ENCODE results near the gene GTF3C5. TPM values are rescaled to one million over a fixed set of nuclear protein-coding genes. Genes with fewer than 3 reads are reported as not detected.
"Not testable (repeated sequence)": the region's sequence is repeated elsewhere in the genome, so short reads cannot be mapped to it uniquely, and the experiment has no call there.

GTF3C5 gene
- total RNA-seq, 2 donors from 2014 or later = 63.1 to 97.2 TPM

GRCh38 chr9:133071484-133072150 is 40.8 kb downstream of the GTF3C5 start:
- 96% methylated on average over 7 of the region's 33 CpGs for WGBS
- Histone ChIP-seq H3K27ac (no peak overlapping the region), H3K4me1 (replicated peaks) (no peaks in the 10 kb centered on the region), H3K4me3 (no peak overlapping the region), H3K27me3 (replicated peaks; ENCODE audit: insufficient read depth) (no peaks in the 10 kb centered on the region), H3K9me3 (no peaks in the 10 kb centered on the region), H3K36me3 (no peaks in the 10 kb centered on the region)
- DNase-seq (ENCODE audit: low spot score) = no peak
- TF ChIP-seq POLR2A (IDR thresholded peaks at IDR 0.05) = no peak
- no peak for TF ChIP-seq CTCF (IDR thresholded peaks at IDR 0.05)
- no peak for TF ChIP-seq POLR2AphosphoS5 (IDR thresholded peaks at IDR 0.05)
- intact Hi-C loops (cut with DNase I) = no loop called here

GRCh38 chr9:133072210-133072609 is 41.4 kb downstream of the GTF3C5 start:
- intact Hi-C loops (cut with DNase I); H3K27ac ChIP-seq; H3K4me1 ChIP-seq (replicated peaks); DNase-seq (ENCODE audit: low spot score); H3K36me3 ChIP-seq; H3K9me3 ChIP-seq; H3K27me3 ChIP-seq (replicated peaks; ENCODE audit: insufficient read depth); H3K4me3 ChIP-seq: not testable (repeated sequence)
- WGBS = 93% methylated on average over 5 of the region's 5 CpGs

GRCh38 chr9:133073086-133074014 is 42.6 kb downstream of the GTF3C5 start:
- no peak for DNase-seq (ENCODE audit: low spot score)
- no peaks in the 10 kb centered on the region for H3K4me1 ChIP-seq (replicated peaks)
- 85% methylated on average over 12 of the region's 12 CpGs for WGBS
- no peak overlapping the region for H3K4me3 ChIP-seq
- no peak overlapping the region for H3K27ac ChIP-seq
- intact Hi-C loops (cut with DNase I) = no loop called here
- no peaks in the 10 kb centered on the region for H3K27me3 ChIP-seq (replicated peaks; ENCODE audit: insufficient read depth)
- H3K9me3 ChIP-seq = no peaks in the 10 kb centered on the region
- H3K36me3 ChIP-seq = no peaks in the 10 kb centered on the region
- no peak for TF ChIP-seq POLR2AphosphoS5 (IDR thresholded peaks at IDR 0.05)
- no peak for TF ChIP-seq CTCF (IDR thresholded peaks at IDR 0.05)
- TF ChIP-seq POLR2A (IDR thresholded peaks at IDR 0.05) = no peak

GRCh38 chr9:133074111-133074651 is 43.4 kb downstream of the GTF3C5 start:
- no peaks in the 10 kb centered on the region for H3K4me1 ChIP-seq (replicated peaks)
- 53% methylated on average over 8 of the region's 8 CpGs for WGBS
- H3K27me3 ChIP-seq (replicated peaks; ENCODE audit: insufficient read depth) = no peaks in the 10 kb centered on the region
- no peak overlapping the region for H3K4me3 ChIP-seq
- H3K36me3 ChIP-seq = no peaks in the 10 kb centered on the region
- no peaks in the 10 kb centered on the region for H3K9me3 ChIP-seq
- DNase-seq (ENCODE audit: low spot score) = no peak
- no peak for TF ChIP-seq CTCF (IDR thresholded peaks at IDR 0.05)
- no peak for TF ChIP-seq POLR2AphosphoS5 (IDR thresholded peaks at IDR 0.05)
- no peak for TF ChIP-seq POLR2A (IDR thresholded peaks at IDR 0.05)
- no peak overlapping the region for H3K27ac ChIP-seq
- intact Hi-C loops (cut with DNase I) = no loop called here

- Histone ChIP-seq H3K27ac (no peak overlapping the region), H3K4me1 (replicated peaks) (no peaks in the 10 kb centered on the region), H3K27me3 (replicated peaks; ENCODE audit: insufficient read depth) (no peaks in the 10 kb centered on the region), H3K4me3 (no peak overlapping the region), H3K9me3 (no peaks in the 10 kb centered on the region), H3K36me3 (no peaks in the 10 kb centered on the region)
- intact Hi-C loops (cut with DNase I) = no loop called here
- 58% methylated on average over 4 of the region's 4 CpGs for WGBS
- no peak for TF ChIP-seq POLR2A (IDR thresholded peaks at IDR 0.05)
- TF ChIP-seq CTCF (IDR thresholded peaks at IDR 0.05) = no peak
- no peak for DNase-seq (ENCODE audit: low spot score)
These were observed 45.3 kb downstream of the GTF3C5 start for GRCh38 chr9:133075925-133076630.

Measured in prostate gland (tissue), 2 donors.